Panc1 (cell line): ENCODE results near the gene KLRF2. TPM values are rescaled to one million over a fixed set of nuclear protein-coding genes. Genes with fewer than 3 reads are reported as not detected.

Source experiments
- ATAC-seq: fragments of 200-7000 bp; cut with Tn5 transposase; 2 replicates; pipeline ENCODE4 v1.9.1; 2020; ENCODE audit warnings: mild to moderate bottlenecking, moderate library complexity
- BruUV-seq: library from RNA; stranded (reverse); fragments of 400-500 nt; replicated peaks from 2 replicates; lab custom pipeline; 2021; lab: Mats Ljungman, UMichigan
- CTCF ChIA-PET: fragments of 300-600 bp; sonication (Branson Sonifier 250); formaldehyde crosslinking; loops from one replicate; lab custom pipeline; 2022; ENCODE audit warnings: antibody characterized with exemption; lab: Charles Lee
- POLR2A ChIA-PET: fragments of 300-600 bp; sonication (Branson Sonifier 250); formaldehyde crosslinking; loops from one replicate; lab custom pipeline; 2022; ENCODE audit warnings: antibody characterized with exemption; lab: Charles Lee
- DNase-seq: peaks from one replicate; pipeline ENCODE4 v3.0.0-alpha.2; 2010; ENCODE audit warnings: low read depth, low spot score
- H3K27ac ChIP-seq: 2 replicates; pipeline ENCODE4 v1.5.1; 2011; ENCODE audit warnings: mild to moderate bottlenecking, low read length, inconsistent platforms
- H3K27me3 ChIP-seq: fragments of 200-500 bp; sonication (Bioruptor generic); 2 replicates; pipeline ENCODE4 v1.6.0; 2014; ENCODE audit warnings: low read length, inconsistent platforms; ENCODE audit not compliant: control insufficient read depth, insufficient read depth
- H3K36me3 ChIP-seq: fragments of 200-500 bp; sonication (Bioruptor generic); 2 replicates; pipeline ENCODE4 v1.5.1; 2014; ENCODE audit warnings: inconsistent platforms, mild to moderate bottlenecking, low read length, moderate library complexity; ENCODE audit not compliant: control insufficient read depth, insufficient read depth
- H3K4me1 ChIP-seq: 2 replicates; pipeline ENCODE4 v1.5.1; 2011; ENCODE audit warnings: inconsistent platforms, mild to moderate bottlenecking, low read length, moderate library complexity; ENCODE audit not compliant: control insufficient read depth, insufficient read depth
- H3K4me3 ChIP-seq, 2 experiments: 2 replicates each; pipeline ENCODE4 v1.5.1; 2011 to 2012; ENCODE audit warnings: low read depth in 2 of 2, low read length in 2 of 2, mild to moderate bottlenecking in 2 of 2, inconsistent platforms in 1 of 2, moderate library complexity in 1 of 2
- H3K9me3 ChIP-seq: fragments of 200-500 bp; sonication (Bioruptor generic); 2 replicates; pipeline ENCODE4 v1.5.1; 2014; ENCODE audit warnings: low read depth, mild to moderate bottlenecking, inconsistent platforms, low read length, moderate library complexity; ENCODE audit not compliant: control insufficient read depth, insufficient read depth
- POLR2AphosphoS5 ChIP-seq: IDR thresholded peaks from 2 replicates; pipeline ENCODE4 v1.6.1; 2012; ENCODE audit warnings: mild to moderate bottlenecking, low read depth, low read length, moderate library complexity
- SIN3A ChIP-seq: IDR thresholded peaks from 2 replicates; pipeline ENCODE4 v1.6.1; 2012; ENCODE audit warnings: low read depth, mild to moderate bottlenecking, low read length, moderate library complexity, borderline replicate concordance; ENCODE audit not compliant: insufficient read depth
- TCF7L2 ChIP-seq: IDR thresholded peaks from 2 replicates; pipeline ENCODE4 v1.6.1; 2011; ENCODE audit warnings: mild to moderate bottlenecking, low read depth, low read length, inconsistent platforms
- in situ Hi-C: cut with HindIII; loops from 2 replicates; pipeline ENCODE4 v1.10.0; 2016; ENCODE audit warnings: low sequenced_read_pairs, low pct_unique_long_range_greater_than_20kb
- intact Hi-C: fragments of 100-400 bp; cut with micrococcal nuclease; formaldehyde crosslinking; loops from one replicate; pipeline ENCODE4 v1.10.0; 2022; ENCODE audit not compliant: unreplicated experiment
- total RNA-seq: library from RNA; stranded (reverse); gene quantifications from one replicate; pipeline ENCODE4 v1.2.1, GENCODE V29; 2021; ENCODE audit not compliant: unreplicated experiment
- TF ChIP-seq, protein P1 (sequence below), 2 experiments: IDR thresholded peaks; 2 replicates each; pipeline ENCODE4 v1.6.1; 2011 to 2012; ENCODE audit warnings: low read depth in 2 of 2, control low read depth in 1 of 2, low read length in 1 of 2, mild to moderate bottlenecking in 1 of 2, moderate library complexity in 1 of 2; ENCODE audit not compliant: insufficient read depth in 1 of 2
- TF ChIP-seq, protein P2 (sequence below): fragments of 450-650 bp; IDR thresholded peaks from 2 replicates; pipeline ENCODE4 v1.5.1; 2017; ENCODE audit warnings: mild to moderate bottlenecking

Gene KLRF2
- total RNA-seq, 1 experiment from 2014 or later, result not detected

DNA sequence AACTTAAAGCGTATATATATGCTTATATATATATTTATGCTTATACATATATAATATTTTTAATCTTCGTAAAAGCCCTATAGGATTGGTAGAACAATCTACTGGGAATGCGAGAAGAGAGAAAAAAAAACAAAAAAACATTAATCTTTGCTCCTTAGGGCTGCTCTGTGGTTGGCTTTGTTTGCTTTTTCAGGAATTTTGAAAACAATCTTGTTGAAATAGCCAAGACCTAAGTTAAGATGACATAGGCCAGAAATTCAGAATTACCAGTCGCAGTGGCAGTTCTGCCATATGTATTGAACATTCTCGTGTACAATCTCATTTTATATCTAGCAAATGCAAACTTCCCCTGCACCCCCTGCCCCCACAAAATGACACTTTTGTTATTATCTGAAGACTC is 699 bp downstream of the KLRF2 start:
- in situ Hi-C loops (no loop called here), intact Hi-C loops (no loop called here)
- H3K9me3 ChIP-seq, result no peaks in the 10 kb centered on the region
- H3K4me1 ChIP-seq, result no peaks in the 10 kb centered on the region
- H3K27ac ChIP-seq, result no peak overlapping the region
- H3K4me3 ChIP-seq, result no peak overlapping the region
- H3K36me3 ChIP-seq, result no peaks in the 10 kb centered on the region
- no TSS peak for BruUV-seq
- POLR2A ChIA-PET, result no interaction called here
- no peaks in the 10 kb centered on the region for H3K27me3 ChIP-seq
- TF ChIP-seq TCF7L2 (no peak), POLR2AphosphoS5 (no peak), SIN3A (no peak)
- TF ChIP-seq, protein P1, sequence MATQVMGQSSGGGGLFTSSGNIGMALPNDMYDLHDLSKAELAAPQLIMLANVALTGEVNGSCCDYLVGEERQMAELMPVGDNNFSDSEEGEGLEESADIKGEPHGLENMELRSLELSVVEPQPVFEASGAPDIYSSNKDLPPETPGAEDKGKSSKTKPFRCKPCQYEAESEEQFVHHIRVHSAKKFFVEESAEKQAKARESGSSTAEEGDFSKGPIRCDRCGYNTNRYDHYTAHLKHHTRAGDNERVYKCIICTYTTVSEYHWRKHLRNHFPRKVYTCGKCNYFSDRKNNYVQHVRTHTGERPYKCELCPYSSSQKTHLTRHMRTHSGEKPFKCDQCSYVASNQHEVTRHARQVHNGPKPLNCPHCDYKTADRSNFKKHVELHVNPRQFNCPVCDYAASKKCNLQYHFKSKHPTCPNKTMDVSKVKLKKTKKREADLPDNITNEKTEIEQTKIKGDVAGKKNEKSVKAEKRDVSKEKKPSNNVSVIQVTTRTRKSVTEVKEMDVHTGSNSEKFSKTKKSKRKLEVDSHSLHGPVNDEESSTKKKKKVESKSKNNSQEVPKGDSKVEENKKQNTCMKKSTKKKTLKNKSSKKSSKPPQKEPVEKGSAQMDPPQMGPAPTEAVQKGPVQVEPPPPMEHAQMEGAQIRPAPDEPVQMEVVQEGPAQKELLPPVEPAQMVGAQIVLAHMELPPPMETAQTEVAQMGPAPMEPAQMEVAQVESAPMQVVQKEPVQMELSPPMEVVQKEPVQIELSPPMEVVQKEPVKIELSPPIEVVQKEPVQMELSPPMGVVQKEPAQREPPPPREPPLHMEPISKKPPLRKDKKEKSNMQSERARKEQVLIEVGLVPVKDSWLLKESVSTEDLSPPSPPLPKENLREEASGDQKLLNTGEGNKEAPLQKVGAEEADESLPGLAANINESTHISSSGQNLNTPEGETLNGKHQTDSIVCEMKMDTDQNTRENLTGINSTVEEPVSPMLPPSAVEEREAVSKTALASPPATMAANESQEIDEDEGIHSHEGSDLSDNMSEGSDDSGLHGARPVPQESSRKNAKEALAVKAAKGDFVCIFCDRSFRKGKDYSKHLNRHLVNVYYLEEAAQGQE (IDR thresholded peaks at IDR 0.05; ENCODE audit: insufficient read depth in 1 of 2, low read depth in 2 of 2, low read length in 1 of 2), result no peak
- TF ChIP-seq, protein P2, sequence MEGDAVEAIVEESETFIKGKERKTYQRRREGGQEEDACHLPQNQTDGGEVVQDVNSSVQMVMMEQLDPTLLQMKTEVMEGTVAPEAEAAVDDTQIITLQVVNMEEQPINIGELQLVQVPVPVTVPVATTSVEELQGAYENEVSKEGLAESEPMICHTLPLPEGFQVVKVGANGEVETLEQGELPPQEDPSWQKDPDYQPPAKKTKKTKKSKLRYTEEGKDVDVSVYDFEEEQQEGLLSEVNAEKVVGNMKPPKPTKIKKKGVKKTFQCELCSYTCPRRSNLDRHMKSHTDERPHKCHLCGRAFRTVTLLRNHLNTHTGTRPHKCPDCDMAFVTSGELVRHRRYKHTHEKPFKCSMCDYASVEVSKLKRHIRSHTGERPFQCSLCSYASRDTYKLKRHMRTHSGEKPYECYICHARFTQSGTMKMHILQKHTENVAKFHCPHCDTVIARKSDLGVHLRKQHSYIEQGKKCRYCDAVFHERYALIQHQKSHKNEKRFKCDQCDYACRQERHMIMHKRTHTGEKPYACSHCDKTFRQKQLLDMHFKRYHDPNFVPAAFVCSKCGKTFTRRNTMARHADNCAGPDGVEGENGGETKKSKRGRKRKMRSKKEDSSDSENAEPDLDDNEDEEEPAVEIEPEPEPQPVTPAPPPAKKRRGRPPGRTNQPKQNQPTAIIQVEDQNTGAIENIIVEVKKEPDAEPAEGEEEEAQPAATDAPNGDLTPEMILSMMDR, result no peak
- CTCF ChIA-PET, result no interaction called here
- DNase-seq, result no peak
- no peak for ATAC-seq

DNA sequence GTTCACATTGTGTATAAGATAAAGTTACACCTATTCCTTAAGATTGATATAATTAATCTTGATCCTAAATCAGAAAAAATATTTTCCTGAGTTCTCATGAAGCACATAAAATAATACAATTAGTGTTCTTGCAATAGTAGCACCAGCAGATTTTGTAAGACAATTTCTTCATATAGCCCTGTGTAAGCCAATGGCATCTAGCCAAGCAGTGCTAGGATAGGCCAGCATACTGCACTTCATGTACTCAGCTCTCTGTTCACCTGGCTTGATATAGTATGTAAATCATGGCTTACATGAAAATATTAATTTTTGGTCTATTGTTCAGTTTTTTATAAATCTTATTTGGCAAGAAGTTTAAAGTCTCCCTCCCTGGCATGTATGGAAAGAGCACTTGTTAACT is 1.9 kb downstream of the KLRF2 start:
- Histone ChIP-seq H3K4me3 (no peak overlapping the region), H3K4me1 (no peaks in the 10 kb centered on the region), H3K27me3 (no peaks in the 10 kb centered on the region), H3K9me3 (no peaks in the 10 kb centered on the region), H3K36me3 (no peaks in the 10 kb centered on the region), H3K27ac (no peak overlapping the region)
- ATAC-seq (no peak), DNase-seq (no peak)
- in situ Hi-C loops, result no loop called here
- ChIA-PET CTCF (no interaction called here), POLR2A (interaction anchor here (0.6 kb wide), 1 partner anchor 12 kb away, joined by 3 read pairs; no protein-coding TSS in a partner anchor)
- no TSS peak for BruUV-seq
- TF ChIP-seq, protein P1 (IDR thresholded peaks at IDR 0.05; ENCODE audit: insufficient read depth in 1 of 2, low read depth in 2 of 2, low read length in 1 of 2), result no peak
- TF ChIP-seq, protein P2, result no peak
- TF ChIP-seq TCF7L2, result no peak
- no peak for TF ChIP-seq SIN3A
- no peak for TF ChIP-seq POLR2AphosphoS5
- intact Hi-C loops, result no loop called here
